ENCODE measurements around the gene FAM118A. TPM values are rescaled to one million over a fixed set of nuclear protein-coding genes. Genes with fewer than 3 reads are reported as not detected.

The FAM118A gene
- polyA plus RNA-seq, 1 donor (not counting 4 experiments of a cell fraction or from before 2014, with no cell fraction given) = 31.1 TPM

DNA sequence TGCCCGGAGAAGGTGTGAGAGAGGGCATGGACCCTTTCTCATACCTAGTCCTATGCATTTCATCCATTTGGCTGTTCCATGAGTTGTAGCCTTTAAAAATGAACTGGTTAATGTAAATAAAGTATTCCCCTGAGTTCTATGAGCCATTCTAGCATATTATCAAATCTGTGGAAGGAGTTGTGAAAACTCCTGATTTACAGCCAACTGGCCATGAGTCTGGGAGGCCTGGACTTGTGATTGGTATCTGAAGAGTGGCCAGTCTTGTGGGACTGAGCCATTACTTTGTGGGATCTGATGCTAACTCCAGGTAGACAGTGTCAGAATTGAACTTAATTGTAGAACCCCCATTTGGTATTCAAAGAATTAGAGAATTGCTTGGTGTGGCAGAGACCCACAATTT lies 48.4 kb downstream of the FAM118A start:
- Histone ChIP-seq H2AFZ (ENCODE audit: control insufficient read depth, low read length) (no peak overlapping the region), H3K27me3 (ENCODE audit: control insufficient read depth, extremely low read depth, insufficient read depth, low read length) (peaks cover 4% of the 10 kb centered on the region), H3K79me2 (ENCODE audit: control insufficient read depth, insufficient read depth, low read length) (no peaks in the 10 kb centered on the region), H4K20me1 (ENCODE audit: control insufficient read depth, extremely low read depth, insufficient read depth, low read length) (no peaks in the 10 kb centered on the region), H3K4me1 (ENCODE audit: control insufficient read depth, extremely low read depth, insufficient read depth, low read length) (no peaks in the 10 kb centered on the region), H3K36me3 (ENCODE audit: control insufficient read depth in 2 of 2, extremely low read depth in 1 of 2, insufficient read depth in 2 of 2, low read length in 2 of 2) (no peaks in the 10 kb centered on the region), H3K4me2 (ENCODE audit: control insufficient read depth, extremely low read depth, insufficient read depth, low read depth, low read length) (no peak overlapping the region), H3K27ac (ENCODE audit: control insufficient read depth, insufficient read depth, low read length) (no peak overlapping the region), H3K9me1 (ENCODE audit: control insufficient read depth, extremely low read depth, insufficient read depth, low read length) (no peaks in the 10 kb centered on the region), H3K4me3 (ENCODE audit: control insufficient read depth in 2 of 3, extremely low read depth in 1 of 3, insufficient read depth in 2 of 3, low read depth in 1 of 3, low read length in 3 of 3) (no peak overlapping the region), H3K9me3 (ENCODE audit: control insufficient read depth, low read depth, low read length) (no peaks in the 10 kb centered on the region), H3K9ac (ENCODE audit: control insufficient read depth, extremely low read depth, insufficient read depth, low read length) (no peak overlapping the region)
- dilution Hi-C loops (cut with MboI; ENCODE audit: extremely low pct_ligation_motif_present, low sequenced_read_pairs) = no loop called here
- no peak for TF ChIP-seq EZH2 (IDR thresholded peaks at IDR 0.05; ENCODE audit: low read length)
- TF ChIP-seq, protein P1, sequence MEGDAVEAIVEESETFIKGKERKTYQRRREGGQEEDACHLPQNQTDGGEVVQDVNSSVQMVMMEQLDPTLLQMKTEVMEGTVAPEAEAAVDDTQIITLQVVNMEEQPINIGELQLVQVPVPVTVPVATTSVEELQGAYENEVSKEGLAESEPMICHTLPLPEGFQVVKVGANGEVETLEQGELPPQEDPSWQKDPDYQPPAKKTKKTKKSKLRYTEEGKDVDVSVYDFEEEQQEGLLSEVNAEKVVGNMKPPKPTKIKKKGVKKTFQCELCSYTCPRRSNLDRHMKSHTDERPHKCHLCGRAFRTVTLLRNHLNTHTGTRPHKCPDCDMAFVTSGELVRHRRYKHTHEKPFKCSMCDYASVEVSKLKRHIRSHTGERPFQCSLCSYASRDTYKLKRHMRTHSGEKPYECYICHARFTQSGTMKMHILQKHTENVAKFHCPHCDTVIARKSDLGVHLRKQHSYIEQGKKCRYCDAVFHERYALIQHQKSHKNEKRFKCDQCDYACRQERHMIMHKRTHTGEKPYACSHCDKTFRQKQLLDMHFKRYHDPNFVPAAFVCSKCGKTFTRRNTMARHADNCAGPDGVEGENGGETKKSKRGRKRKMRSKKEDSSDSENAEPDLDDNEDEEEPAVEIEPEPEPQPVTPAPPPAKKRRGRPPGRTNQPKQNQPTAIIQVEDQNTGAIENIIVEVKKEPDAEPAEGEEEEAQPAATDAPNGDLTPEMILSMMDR (optimal IDR thresholded peaks at IDR 0.05 in 1 of 3, IDR thresholded peaks at IDR 0.05 in 1 of 3, conservative IDR thresholded peaks at IDR 0.05 in 1 of 3; ENCODE audit: extremely low read depth in 1 of 3, insufficient read depth in 2 of 3, low read length in 3 of 3) = no peak
- FAIRE-seq (no peak), DNase-seq (ENCODE audit: low read depth, low spot score) (no peak)

DNA sequence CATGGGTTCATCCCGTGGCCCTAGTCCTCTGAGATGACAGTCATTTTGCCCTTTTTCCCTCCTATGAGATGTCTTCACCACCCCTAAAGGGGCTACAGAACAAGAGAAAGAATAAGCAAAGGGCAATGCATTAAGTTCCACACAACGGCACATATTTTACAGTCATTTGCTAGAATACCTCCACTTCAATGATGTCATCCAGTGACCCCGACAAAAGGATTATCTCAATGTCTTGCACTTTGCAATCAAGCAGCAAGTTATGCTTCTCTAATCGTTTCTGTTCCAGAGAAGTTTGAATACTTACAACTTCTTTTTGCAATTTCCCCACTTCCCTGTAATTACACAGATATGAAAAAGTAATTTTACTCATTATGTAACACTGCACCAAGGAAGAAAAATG lies 49.9 kb downstream of the FAM118A start:
- Histone ChIP-seq H3K4me1 (ENCODE audit: control insufficient read depth, extremely low read depth, insufficient read depth, low read length) (no peaks in the 10 kb centered on the region), H3K9me3 (ENCODE audit: control insufficient read depth, low read depth, low read length) (no peaks in the 10 kb centered on the region), H3K4me2 (ENCODE audit: control insufficient read depth, extremely low read depth, insufficient read depth, low read depth, low read length) (no peak overlapping the region), H3K27ac (ENCODE audit: control insufficient read depth, insufficient read depth, low read length) (no peak overlapping the region), H3K4me3 (ENCODE audit: control insufficient read depth in 2 of 3, extremely low read depth in 1 of 3, insufficient read depth in 2 of 3, low read depth in 1 of 3, low read length in 3 of 3) (no peak overlapping the region), H3K9me1 (ENCODE audit: control insufficient read depth, extremely low read depth, insufficient read depth, low read length) (no peaks in the 10 kb centered on the region), H3K36me3 (ENCODE audit: control insufficient read depth in 2 of 2, extremely low read depth in 1 of 2, insufficient read depth in 2 of 2, low read length in 2 of 2) (no peaks in the 10 kb centered on the region), H3K27me3 (ENCODE audit: control insufficient read depth, extremely low read depth, insufficient read depth, low read length) (peaks cover 4% of the 10 kb centered on the region), H4K20me1 (ENCODE audit: control insufficient read depth, extremely low read depth, insufficient read depth, low read length) (no peaks in the 10 kb centered on the region), H3K9ac (ENCODE audit: control insufficient read depth, extremely low read depth, insufficient read depth, low read length) (no peak overlapping the region), H3K79me2 (ENCODE audit: control insufficient read depth, insufficient read depth, low read length) (no peaks in the 10 kb centered on the region), H2AFZ (ENCODE audit: control insufficient read depth, low read length) (no peak overlapping the region)
- FAIRE-seq (no peak), DNase-seq (ENCODE audit: low read depth, low spot score) (no peak)
- TF ChIP-seq, protein P1 (optimal IDR thresholded peaks at IDR 0.05 in 1 of 3, IDR thresholded peaks at IDR 0.05 in 1 of 3, conservative IDR thresholded peaks at IDR 0.05 in 1 of 3; ENCODE audit: extremely low read depth in 1 of 3, insufficient read depth in 2 of 3, low read length in 3 of 3) = no peak
- no peak for TF ChIP-seq EZH2 (IDR thresholded peaks at IDR 0.05; ENCODE audit: low read length)
- dilution Hi-C loops (cut with MboI; ENCODE audit: extremely low pct_ligation_motif_present, low sequenced_read_pairs) = no loop called here

All from keratinocyte (primary cell).